Measurements from ENCODE around the gene XKR7. TPM values are rescaled to one million over a fixed set of nuclear protein-coding genes. Genes with fewer than 3 reads are reported as not detected.

The XKR7 gene
- total RNA-seq (under 1 TPM in 5 of 7 donors, not detected in 2; 0.07 to 0.21 (median 0.09) TPM), polyA plus RNA-seq (under 1 TPM; 0.02 to 0.03 (median 0.02) TPM)
- long read RNA-seq, donor 1: 0 reads
- long read RNA-seq, donor 2: 0 reads

- no peaks in the 10 kb centered on the region for H3K36me3 ChIP-seq
- WGBS, 5 donors: 0 to 3% (median 2%) methylated on average over 17 to 35 of the region's 38 CpGs
- peaks cover 0 to 76% (median 20%) of the 10 kb centered on the region in 7 donors for H3K27me3 ChIP-seq (replicated peaks in 1 of 7)
- H3K4me3 ChIP-seq: peak within 1 kb of the TSS in 7 of 8 donors; percentile 30 to 71 (median 38)
- intact Hi-C loops (cut with DNase I; ENCODE audit: low total_unique reads): no loop called here
- peak; percentile 77 for DNase-seq
- H3K4me1 ChIP-seq: peaks cover 4 to 20% (median 10%) of the 10 kb centered on the region in 6 donors
- H3K9me3 ChIP-seq: no peaks in the 10 kb centered on the region
- no peak within 1 kb of the TSS for H3K27ac ChIP-seq
- no peak for TF ChIP-seq CTCF (IDR thresholded peaks at IDR 0.05 in 8 of 11, conservative IDR thresholded peaks at IDR 0.05 in 3 of 11)
- TF ChIP-seq POLR2AphosphoS5 (IDR thresholded peaks at IDR 0.05): no peak
- TF ChIP-seq POLR2A (IDR thresholded peaks at IDR 0.05): no peak
These were observed at the start of gene XKR7 for GRCh38 chr20:31967830-31968249. Gene XKR7, plus strand, starts transcription at chr20:31968151. Its CDS starts 25 bp downstream, at chr20:31968176.

- WGBS, 5 donors: 78 to 87% (median 82%) methylated on average over 7 of the region's 7 CpGs
- no peak for DNase-seq
- Histone ChIP-seq H3K27ac (no peak overlapping the region), H3K27me3 (replicated peaks in 1 of 7) (peaks cover 0 to 5% (median 0%) of the 10 kb centered on the region in 7 donors), H3K4me3 (no peak overlapping the region), H3K36me3 (no peaks in the 10 kb centered on the region), H3K4me1 (peaks cover 0 to 3% (median 0%) of the 10 kb centered on the region in 6 donors), H3K9me3 (no peaks in the 10 kb centered on the region)
- TF ChIP-seq POLR2A (IDR thresholded peaks at IDR 0.05): no peak
- TF ChIP-seq CTCF (IDR thresholded peaks at IDR 0.05 in 8 of 11, conservative IDR thresholded peaks at IDR 0.05 in 3 of 11): no peak
- no peak for TF ChIP-seq POLR2AphosphoS5 (IDR thresholded peaks at IDR 0.05)
- intact Hi-C loops (cut with DNase I; ENCODE audit: low total_unique reads): no loop called here
These were observed 49.4 kb upstream of the XKR7 start for GRCh38 chr20:31918466-31919105.

GRCh38 chr20:31919410-31920155 lies 48.4 kb upstream of the XKR7 start:
- DNase-seq: no peak
- Histone ChIP-seq H3K9me3 (no peaks in the 10 kb centered on the region), H3K27ac (no peak overlapping the region), H3K4me3 (no peak overlapping the region), H3K4me1 (peaks cover 0 to 3% (median 0%) of the 10 kb centered on the region in 6 donors), H3K36me3 (no peaks in the 10 kb centered on the region), H3K27me3 (replicated peaks in 1 of 7) (peaks cover 0 to 15% (median 0%) of the 10 kb centered on the region in 7 donors)
- intact Hi-C loops (cut with DNase I; ENCODE audit: low total_unique reads): no loop called here
- 41 to 54% (median 51%) methylated on average over 6 of the region's 6 CpGs for WGBS, 5 donors
- TF ChIP-seq POLR2AphosphoS5 (IDR thresholded peaks at IDR 0.05): no peak
- TF ChIP-seq CTCF (IDR thresholded peaks at IDR 0.05 in 8 of 11, conservative IDR thresholded peaks at IDR 0.05 in 3 of 11): no peak
- no peak for TF ChIP-seq POLR2A (IDR thresholded peaks at IDR 0.05)

Data from spleen (tissue), 13 donors.